Stimulated activated CD4-positive, alpha-beta T cell treated with anti-CD3 and anti-CD28 coated beads, Interleukin-2, amount 100 ng/mL, for 4 hours (primary cell): ENCODE results near the gene ARL15.

Source experiments
- DNase-seq: peaks from one replicate; pipeline ENCODE4 v3.0.0-alpha.2; 2020; ENCODE audit warnings: low read depth

Gene ARL15

GRCh38 chr5:54315736-54316528 is 5.6 kb upstream of the ARL15 start:
- no peak for DNase-seq

DNA sequence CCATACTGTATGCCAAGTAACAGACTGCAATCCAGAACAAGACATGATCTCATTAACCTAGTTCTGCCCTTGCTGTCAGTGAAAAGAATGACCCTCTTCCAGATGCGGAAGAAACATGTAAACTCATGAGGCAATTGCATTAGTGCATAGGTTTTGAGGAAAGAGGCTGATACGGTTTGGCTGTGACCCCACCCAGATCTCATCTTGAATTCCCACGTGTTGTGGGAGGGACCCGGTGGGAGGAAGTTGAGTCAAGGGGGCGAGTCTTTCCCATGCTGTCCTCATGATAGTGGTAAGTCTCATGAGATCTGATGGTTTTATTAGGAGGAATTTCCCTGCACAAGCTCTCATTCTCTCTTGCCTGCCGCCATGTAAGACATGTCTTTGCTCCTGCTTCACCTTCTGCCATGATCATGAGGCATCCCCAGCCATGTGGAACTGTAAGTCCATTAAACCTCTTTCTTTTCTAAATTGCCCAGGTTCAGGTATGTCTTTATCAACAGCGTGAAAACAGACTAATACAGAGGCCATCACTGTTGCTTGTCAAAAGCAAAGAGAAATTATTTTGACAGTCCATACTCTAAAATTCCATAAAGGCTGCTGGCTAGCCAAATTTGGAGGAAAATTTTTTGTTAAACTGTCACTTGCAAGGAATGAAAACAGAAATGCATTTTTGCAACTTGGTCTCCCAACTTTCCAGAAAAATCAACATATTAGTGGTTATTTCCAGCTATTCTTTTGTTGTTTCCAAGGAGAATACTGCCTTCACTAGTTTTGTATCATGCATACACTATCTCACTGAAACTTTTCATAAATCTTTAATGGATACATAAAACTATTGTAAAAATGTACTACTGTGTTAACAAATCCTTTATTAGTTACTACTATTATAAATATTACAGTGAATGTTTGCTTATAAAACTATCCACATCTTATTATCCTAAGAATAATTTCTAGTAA is 3.2 kb upstream of the ARL15 start:
- no peak for DNase-seq

GRCh38 chr5:54312499-54312898 is 2.1 kb upstream of the ARL15 start:
- DNase-seq, result no peak

- no peak for DNase-seq
These were observed 854 bp upstream of the ARL15 start for GRCh38 chr5:54311176-54311677.

DNA sequence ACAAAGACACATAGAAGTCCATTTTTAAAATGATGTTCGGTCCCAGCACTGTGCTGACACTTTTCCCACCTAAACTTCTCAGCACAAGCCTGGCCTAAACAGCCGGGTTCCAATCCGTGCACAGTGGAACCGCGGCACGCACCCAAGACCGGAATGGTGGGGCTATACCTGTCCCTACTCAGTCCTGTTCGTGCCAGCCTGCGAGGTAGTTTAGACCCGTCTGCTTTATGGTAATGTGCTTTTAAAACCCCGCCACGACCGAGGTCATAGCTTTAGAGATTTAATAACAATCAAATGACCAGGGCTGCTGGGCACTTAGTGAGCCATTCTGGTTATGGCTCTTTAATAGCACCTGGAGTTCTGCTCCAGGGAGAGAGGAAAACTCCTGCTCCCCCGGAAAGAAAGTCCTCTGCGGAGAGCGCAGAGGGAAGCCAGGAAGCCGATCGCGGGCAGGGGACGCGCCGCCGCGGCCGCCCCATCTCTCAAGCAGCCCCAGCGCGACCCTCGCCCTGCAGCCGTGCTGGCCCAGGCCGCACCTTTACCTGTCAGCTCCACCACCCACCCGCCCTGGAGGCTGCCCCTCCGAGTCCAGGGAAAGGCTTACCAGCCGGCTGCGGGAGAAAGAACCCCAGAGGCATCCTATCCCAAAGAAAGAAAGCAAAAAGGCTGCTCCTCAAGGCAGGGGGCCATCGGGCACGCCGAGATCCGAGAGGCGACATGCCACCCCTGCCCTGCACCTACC is 511 bp downstream of the ARL15 start:
- DNase-seq, result no peak

DNA sequence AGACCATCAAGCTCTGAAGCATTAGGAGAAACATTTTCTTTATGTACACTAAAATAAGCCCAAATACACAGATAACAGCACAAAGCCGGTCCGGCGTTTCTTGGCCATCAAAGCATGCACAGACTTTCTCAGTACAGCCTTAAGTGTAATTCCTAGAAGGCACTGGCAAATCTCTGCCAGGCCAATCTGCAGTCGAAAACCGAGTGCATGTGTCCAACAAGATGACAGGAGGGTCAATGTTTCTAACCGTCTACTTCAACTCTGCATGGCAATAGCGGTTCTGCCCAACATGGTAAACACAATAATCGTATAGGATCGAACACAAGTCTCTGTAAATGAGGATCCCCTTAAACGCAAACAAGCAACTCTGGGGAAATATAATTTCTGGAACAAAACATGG is 1.1 kb downstream of the ARL15 start:
- no peak for DNase-seq

DNA sequence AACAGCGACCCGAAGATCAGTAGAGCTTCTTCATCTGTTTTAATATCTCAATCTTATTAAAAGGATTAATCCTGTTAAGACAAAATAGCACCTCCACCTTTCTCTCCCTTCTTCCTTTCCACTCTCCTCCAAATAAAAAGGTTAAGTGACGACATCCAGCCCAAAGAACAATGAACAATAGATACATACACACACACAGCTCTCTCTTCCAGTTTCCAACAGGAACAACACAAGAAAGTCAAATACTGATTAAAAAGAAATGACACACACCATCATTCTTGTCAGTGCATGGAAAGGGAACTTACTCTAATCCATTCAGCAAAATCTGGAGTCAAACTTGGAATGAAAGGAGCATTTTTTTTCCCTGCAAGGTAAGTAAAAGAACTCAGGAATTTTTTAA is 2.8 kb downstream of the ARL15 start:
- DNase-seq, result no peak

DNA sequence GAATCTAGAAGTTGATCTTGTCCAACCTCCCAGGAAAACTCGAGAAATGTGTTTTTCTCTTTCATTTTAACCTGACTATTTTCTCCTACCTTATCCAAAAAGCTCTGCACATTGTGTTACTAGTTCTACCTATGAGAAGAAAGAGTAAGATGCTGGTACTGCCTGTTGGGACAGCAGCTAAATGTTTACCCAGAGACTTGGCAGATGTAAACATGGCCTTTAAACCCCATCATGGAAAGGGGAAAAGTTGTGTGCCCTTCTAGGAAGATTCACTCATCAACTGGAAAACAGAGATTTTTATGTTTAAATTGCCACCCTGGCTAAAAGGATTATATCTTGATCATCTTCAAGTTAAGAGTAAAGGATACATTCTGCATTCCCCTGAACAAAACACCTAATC is 3.5 kb downstream of the ARL15 start:
- DNase-seq, result no peak

DNA sequence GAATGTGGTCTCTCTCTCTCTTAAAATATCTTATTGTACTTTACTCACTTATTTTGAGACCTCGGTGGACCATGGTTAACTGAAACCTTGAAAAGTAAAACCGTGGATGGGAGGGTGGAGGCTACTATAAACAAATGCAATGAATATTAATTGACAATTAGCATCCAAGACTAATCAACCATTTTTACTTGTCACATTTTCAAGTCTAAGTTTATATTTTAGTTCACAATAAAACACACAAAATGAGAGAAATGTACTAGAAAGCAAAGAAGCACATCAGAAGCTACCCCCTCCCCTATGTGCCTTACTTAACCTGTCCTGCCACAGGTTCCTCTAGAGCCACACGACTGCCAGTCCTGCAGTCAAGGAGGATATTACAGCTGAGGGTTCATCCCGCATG is 4.6 kb downstream of the ARL15 start:
- DNase-seq, result no peak

GRCh38 chr5:54304040-54304439 is 6.3 kb downstream of the ARL15 start:
- DNase-seq, result no peak

DNA sequence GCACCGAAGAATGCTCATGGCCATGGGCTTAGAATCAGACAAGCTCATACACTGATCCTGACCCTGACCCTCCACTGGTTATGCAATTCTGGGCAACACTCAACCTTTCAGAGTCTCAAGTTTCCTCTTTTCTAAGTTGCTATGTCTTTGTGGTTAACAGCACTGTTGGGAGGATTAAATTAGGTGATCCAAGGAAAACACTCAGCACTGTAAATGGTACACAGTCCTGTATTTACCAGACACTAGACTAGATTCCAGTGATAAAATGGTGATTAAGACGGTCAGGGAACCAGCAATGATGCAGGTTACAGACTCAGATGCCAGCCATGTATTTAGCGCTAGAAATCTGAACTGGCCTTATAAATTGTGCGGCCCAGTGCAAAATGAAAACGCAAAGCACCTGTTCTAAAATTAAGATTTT is 8.1 kb downstream of the ARL15 start:
- no peak for DNase-seq

DNA sequence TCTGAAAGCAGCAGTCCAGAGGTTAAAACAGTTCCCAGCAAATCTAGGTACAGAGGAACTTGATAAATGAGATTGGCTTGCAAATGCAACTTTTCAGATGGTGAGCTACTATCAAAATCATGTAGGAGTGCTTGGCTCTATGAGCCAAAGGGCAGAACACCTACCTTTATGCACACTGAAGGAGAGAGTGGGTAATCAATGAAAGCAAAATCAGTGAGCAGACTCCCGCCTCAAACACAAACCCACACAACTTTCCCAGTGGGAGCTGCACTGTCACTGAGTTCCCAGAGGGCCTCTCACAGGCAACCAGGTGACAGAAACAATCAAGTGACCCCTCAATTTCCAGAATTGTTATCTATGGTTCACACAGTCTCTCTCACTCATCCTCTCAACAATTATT is 8.5 kb downstream of the ARL15 start:
- no peak for DNase-seq

DNA sequence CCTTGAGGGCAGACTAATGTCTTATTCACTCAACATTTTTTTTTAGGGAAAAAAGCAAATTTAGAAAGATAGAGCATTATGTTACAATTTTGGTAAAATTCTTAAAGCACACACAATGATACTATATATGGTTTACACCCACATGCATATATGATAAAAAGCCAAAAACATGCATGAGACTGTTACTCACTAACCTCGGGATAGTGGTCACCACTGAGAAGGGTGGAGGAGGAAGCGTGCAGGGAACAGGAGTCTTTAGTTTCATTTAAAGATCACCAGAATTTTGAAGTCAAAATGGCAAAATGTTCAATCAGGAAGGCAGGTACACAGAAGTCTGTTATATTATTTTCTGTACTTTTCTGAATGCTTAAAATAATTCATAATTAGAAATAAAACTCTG is 9.2 kb downstream of the ARL15 start:
- DNase-seq, result no peak

- DNase-seq, result no peak
These were observed 11.4 kb downstream of the ARL15 start for GRCh38 chr5:54298947-54299346.

DNA sequence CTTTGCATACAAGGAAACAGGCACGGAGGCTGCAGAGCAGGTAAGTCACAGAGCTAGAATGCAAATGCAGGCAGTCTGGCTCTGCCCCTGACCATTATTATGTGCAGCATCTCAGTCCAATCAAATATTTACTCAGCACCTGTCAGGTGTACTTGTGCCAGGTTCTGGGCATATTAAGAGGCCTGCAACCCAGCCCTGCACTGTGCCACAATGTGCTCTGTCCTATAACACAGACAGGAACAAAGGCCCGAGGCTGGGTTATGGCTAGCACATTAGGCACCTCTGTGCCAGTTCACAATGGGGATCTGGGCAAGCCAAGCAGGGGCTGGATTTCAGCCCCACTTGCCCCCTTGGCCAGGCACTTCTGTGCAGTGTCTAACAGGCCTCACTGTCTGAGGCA is 14.0 kb downstream of the ARL15 start:
- DNase-seq, result no peak

DNA sequence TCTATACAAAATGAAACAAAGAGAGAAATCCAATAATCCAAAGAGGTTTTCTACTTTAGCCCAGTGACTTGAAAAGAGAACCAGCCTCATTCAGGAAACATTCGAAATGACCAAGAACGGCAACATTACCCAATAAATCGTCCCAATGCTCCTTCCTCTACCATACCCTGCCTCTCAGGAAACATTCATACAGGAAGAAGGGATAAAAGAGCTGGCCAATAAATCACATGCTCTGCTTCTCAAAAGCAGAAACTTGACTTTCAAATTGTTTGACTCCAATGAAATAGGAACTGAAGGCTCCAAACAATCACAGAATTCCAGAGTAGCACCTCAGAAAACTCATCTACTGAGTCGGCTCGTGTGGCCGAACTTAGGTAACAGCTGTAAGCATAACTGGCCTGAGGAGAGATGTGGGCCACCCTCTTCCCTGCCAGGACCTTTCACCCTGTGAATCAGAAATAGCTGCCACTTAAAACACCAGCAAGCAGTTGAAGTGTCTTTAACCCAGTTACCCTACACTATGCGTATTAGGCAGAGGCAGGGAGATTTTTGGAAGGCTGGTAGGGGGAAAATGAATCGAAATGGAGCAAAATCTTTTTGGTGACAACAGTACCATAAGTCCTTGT is 14.6 kb downstream of the ARL15 start:
- no peak for DNase-seq

DNA sequence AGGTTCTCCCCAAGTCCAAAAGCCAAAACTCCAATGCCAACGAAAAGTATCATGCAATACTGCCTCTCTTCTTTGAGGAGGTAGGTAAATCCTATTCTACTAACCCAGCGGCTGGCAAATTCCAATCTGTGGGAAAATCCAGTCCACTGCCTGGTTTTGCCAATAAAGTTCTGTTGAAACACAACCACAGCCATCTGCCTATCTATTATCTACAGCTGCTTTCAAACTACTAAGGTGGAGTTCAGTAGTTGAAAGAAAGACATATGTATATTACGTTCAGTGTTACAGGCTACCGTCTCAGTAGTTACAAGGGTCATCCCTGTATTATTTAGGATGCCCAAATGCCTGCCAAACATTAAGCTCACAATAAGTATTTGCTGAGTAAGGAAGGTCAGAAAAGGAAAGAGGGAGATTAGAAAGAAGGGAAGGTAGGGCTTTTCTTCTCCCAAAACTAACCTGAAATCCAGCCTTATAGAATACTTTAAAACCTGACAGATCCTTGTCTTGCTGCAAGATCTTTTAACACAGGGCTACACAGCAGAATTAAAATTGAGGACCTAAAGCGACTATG is 16.2 kb downstream of the ARL15 start:
- DNase-seq, result no peak

DNA sequence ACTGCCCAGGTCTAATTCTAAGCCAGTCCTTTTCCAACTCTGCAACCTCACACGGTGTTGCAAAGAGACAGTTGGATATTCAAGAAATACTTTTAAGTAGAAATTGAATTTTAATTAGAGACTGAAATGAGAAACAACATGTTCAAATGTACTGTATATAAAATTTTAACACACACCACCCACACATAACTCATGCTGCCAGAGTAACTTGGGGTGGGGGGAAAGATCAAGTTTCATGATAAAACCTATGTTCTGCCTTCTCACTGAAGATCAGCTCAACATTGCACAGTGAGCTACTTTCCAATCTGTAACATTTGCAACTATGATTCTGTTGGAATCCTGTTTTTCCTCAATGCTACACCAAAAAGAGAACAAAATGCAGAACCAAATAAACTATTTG is 17.5 kb downstream of the ARL15 start:
- DNase-seq, result no peak

GRCh38 chr5:54291498-54291897 is 18.9 kb downstream of the ARL15 start:
- DNase-seq, result no peak

DNA sequence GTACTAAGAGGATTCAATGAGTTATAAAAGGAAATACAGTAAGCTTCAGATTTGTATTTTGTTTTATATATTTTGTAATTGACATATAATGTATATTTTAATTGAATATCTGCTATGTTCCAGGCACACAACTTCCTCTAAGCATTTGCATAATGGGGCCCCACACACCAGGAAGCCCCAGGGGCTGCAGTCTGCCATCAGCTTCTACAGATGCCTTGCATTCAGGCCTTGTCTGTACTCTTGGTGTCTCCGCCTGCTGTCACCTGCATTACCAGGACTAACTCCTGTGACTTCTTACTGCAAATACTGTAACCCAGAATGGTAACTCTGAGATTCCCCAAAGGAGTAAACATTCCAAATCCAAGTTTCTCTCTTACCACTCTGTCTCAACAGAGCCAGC is 20.6 kb downstream of the ARL15 start:
- no peak for DNase-seq

DNA sequence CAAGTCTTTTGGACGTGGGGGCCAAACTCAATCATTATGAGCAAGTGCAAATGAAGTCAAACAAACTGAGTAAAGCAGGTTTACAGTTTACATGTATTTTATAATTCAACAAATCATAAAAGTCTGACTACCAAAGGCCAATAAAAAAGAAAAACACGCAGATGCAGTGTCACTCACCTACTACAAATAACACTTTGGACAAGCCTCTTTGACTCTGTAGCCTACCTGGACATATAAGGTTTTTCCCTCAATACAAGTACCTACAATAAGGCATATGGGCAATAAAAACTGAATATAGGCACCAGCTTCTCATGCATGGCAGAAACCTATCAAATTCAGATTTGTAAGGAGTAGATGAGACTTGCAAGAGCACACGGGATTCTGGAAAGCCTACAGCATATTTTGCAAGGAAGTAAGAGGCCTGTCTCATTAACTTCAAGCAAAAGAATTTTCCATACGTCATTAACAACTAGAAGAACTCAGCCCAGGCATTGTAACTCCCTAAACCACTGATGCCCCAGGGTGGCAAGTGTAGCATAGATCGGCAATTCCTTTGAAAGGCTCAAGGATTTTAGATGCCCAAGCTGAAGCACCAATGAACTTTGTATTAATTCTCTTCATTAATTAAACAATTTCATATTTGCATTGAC is 21.7 kb downstream of the ARL15 start:
- no peak for DNase-seq
